ENCODE data around the gene STEAP1B. TPM values are rescaled to one million over a fixed set of nuclear protein-coding genes. Genes with fewer than 3 reads are reported as not detected.
"Not testable (repeated sequence)": the region's sequence is repeated elsewhere in the genome, so short reads cannot be mapped to it uniquely, and the experiment has no call there.

Gene STEAP1B
- total RNA-seq, 1 experiment from 2014 or later, result 5.1 TPM

DNA sequence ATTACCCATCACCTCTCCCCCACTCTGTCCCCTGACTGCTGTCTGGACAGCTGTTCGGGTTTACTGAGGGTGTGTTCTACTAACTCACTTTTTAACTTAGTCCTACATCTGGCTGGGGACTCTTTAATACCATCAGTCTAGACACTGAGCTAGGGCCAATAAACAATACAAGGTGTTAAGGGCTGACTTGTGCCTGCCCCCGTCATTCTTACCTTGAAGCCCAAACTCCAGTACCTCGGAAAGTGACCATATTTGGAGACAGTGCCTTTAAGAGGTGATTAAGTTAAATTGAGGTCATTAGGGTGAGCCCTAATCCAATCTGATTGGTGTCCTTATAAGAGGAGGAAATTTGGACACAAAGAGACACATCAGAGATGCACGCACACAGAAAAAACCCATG, 35.7 kb downstream of the STEAP1B start:
- no peak for DNase-seq (ENCODE audit: extremely low read depth, low read depth)

DNA sequence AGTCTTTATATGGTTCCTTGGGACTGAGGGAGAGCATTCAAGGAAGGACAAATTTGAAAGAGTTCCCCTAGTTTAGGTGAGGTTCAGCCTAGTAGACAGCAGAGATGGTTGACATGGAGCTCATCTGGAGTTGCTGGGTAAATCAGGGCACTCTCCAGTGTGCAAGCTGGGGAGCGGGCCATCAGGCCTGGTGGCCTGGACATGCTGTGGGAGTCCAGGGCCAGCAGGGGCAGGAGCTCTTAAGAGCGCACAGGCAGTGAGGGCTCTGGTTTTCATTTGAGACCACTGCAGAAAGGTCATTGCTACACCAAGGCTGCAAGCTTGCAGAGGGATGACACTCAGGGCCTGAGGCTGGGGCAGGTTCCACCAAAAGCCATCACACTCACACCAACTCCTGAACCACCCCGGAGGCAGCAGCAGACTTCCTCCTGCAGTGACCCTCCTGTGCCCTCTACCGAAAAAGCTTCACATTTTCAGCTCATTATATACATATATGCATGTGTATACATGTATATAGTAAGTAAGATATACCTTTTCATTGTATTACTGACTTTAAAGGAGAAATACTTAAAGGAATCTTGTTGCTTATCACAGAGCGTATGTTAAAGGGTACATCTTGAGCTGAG, 39.5 kb downstream of the STEAP1B start:
- no peak for DNase-seq (ENCODE audit: extremely low read depth, low read depth)

DNA sequence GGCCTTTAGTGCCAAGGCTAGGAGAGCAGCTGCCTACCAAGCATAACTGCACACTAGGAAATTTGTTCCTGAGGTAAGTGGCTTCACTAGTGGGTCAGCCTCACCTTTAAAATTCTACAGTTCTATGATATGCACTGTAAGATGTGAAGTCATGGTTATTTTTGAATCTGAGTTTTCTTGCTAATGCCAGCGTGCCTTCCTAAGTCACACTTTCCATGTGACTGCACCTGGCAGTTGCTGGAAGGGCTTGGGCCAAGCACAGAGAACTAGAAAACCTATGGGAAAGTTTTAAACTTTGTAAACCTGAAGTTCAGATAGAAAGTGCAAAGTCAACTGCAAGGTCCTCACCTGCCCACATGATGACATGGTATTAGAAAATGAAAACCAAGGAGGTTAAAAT, 42.5 kb downstream of the STEAP1B start:
- no peak for DNase-seq (ENCODE audit: extremely low read depth, low read depth)

DNA sequence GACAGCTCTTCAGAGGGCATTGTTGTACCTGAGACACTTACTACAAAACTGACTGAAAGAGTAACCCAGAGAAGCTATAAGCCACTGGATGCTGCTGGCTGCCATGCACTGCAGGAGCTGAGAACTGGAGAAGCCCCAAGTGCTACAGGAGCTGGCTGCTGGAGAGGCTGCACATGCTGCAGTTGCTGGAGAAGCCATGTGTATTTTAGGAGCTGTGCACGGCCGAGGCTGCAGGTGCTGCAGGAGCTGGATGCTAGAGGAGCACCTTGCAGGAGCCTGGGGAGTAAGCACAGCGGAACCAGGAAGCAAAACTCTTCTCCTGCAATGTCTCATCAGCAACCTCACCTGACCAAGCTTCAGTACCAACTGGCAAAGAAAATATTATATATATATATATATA, 45.5 kb downstream of the STEAP1B start:
- DNase-seq (ENCODE audit: extremely low read depth, low read depth), result no peak

DNA sequence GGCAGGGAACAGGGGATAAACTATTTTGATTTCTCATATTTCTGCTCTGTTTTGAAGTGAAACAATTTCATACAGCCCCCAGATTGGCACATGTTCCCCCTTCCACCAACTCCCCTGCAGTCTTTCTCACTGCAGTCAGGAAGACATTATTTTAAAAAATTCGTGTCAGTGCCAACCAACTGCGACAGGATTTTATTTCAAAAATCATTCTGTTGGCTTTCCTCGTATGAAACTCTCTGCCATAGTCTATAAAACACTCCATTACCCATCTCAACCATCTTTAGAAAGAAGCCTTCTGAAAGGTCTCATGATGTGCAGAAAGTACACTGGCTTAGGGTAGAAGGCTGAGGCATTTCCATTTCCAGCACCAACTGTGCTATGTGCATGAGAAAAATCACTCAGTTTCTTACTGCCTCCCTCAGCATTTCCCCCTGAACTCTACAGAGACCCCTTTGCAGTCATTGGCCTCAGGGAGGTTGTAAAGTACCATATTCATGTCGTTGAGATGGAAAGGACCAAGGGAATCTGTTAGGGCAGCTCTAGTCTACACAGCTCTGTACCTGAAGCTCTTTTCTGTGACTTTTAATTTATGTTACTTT, 46.9 kb downstream of the STEAP1B start:
- no peak for DNase-seq (ENCODE audit: extremely low read depth, low read depth)

DNA sequence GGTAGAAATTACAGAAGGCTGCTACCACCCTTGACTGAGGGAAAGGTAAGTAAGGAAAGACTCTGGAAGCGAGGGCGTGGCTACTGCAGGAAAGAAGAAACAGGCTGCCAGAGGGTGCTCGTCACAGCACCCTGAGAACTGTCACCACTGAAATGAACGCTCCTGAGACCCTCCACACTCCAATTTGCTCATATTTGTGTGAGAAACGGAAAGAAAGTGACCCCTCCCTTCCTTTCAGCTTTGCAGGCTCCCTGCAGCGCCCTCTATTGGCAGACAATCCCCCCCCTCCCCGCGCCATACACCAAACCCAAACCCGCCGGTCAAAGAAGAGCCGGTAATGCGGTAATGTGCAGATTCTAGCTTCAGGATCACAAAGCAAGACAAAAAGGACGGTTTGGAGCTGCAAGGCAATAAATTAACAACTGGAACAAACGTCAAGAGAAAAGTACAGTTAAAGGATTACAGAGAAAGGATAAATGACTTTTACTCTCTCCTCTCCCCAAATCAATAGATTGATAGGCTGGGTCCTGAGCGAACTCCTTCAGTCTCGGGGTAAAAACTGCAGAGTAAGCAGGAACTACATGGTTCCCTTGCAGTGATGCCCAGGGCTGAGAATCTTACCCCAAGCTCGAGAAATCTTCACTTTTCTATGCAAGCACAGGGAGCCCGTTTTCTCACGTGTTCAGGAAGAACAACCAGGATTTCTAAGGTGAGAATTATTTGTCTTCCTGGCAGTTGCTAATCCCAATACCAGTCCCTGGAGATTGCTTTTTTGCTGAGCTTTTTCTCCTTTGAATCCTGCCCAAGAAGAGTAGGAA, 47.6 kb downstream of the STEAP1B start:
- DNase-seq (ENCODE audit: extremely low read depth, low read depth), result peak; percentile 47

DNA sequence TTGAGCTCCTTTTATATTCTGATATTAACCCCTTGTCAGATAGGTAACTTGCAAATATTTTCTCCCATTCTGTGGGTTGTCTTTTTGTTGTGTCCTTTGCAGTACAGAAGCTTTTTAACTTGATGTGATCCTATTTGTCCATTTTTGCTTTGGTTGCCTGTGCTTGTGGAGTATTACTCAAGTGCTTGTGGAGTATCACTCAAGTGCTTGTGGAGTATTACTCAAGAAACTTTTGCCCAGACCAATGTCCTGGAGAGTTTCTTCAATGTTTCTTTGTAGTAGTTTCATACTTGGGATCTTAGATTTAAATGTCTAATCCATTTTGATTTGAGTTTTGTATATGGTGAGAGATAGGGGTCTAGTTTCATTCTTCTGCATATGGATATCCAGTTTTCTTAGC, 50.0 kb downstream of the STEAP1B start:
- not testable (repeated sequence) for DNase-seq (ENCODE audit: extremely low read depth, low read depth)

DNA sequence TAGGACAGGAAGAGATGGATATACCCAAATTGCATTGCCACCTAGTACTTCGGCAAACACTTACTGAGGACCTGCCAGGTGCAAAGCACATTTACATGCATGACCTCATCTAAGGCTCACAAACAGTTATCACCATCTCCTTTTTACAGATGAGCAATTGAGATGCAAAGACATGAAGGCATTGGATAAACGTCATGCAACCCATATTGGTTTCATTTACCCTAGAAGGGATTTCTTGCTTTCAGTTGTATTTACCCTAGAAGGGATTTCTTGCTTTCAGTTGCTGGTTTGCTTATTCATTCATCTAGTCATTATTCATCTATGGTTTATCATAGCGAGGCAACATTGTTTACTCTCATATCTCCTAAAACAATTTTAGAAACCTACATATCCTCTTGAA, 52.2 kb downstream of the STEAP1B start:
- DNase-seq (ENCODE audit: extremely low read depth, low read depth), result no peak

DNA sequence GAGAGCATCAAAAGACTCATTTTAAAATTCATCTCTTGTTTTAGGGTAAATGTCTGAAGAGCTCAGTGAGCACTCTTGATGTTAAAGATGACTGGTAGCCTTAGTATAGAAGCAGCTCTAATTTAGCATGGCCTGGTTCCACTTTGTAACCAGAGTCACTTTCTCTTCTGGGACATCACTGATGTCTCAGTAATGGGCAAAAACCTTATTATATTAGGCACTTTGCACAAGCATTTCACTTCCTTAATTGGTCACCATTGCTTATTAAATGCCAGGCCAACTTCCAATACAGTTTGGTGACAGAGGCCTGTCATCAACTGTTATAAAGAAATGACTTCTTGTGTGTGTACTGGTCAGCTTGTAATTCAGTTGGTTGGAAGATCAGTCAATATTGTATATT, 53.0 kb downstream of the STEAP1B start:
- no peak for DNase-seq (ENCODE audit: extremely low read depth, low read depth)

DNA sequence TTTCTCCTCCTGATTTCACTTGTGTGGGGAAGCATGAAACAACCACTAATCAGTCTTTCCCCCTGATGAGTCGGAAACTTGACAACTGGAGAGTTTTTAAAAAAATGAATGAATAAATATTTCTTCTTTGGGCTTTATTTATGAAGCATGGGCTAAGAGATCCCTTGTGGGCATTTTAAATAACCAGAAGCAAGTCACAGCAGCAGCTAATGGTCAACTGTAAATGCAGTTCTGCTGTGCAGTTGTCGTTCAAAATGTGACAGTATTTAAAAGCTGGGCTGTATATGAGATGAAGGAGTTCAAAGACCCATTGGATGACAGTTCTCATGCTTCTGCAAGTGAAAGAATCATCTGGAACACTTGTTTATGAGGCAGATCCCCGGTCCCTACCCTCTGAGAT, 54.1 kb downstream of the STEAP1B start:
- DNase-seq (ENCODE audit: extremely low read depth, low read depth), result no peak

DNA sequence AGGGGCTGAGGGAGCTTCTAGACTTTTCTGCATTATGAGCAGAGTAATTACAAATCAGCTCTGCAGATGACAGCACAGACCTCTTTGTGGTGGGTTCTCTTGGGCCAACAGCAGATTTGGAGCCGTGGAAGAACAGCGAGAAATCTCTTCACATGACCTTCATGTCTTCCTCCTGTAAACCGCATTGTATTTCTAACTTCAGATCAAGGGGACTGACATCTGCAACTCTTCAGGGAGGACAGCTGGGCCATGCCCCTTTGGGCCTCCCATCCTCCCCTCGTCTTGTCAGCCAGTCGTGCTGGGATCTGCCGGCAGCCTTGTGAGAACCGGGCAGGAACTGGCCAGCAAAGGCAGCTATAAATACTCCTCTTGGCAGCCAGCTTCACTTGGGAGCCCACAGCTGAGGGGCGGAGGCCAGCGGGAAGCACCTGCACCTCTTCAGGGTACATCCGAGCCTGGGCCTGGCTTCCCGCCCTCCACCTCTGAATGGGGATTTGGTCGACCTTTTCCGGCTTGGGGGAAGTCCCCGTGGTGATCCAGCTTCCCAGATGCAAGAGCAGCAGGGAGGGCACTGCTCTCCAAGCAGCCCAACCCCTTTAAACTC, 54.7 kb downstream of the STEAP1B start:
- DNase-seq (ENCODE audit: extremely low read depth, low read depth), result no peak

DNA sequence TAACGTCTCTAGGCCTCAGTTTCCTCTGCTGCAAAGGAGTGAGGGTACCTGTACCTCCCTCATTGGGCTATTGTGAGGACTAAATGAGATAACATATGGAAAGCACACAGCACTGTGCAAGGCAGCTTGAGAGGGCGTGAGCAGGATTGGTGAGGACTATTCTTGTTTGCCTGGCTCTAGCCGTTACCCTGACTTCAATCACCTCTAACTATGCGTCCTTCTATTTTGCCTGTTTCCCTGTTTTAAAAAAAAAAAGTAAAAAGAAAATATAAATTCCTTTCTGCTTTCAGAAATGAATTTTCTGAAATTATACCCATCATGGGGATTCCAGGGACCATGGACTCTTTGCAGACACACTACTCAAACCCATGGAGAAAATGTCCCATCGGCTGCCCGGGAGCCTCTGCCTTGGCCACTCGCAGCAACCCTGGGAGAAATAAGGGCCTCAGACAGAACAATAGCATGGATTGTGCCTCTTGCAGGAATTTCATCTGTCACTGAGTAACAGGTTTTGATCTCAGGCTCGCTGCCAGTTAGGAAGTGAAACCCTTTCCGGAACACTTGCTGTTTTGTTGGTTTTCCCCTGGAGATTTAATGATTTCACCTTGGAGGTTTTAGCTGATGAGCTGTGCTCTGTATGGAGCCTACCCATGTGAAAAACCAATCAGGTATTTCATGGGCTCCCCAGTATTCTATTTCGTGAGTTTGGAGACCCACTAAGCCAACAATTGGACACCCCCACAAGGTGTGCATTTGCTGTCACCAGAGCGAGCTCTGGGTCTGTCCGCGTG, 55.6 kb downstream of the STEAP1B start:
- no peak for DNase-seq (ENCODE audit: extremely low read depth, low read depth)

DNA sequence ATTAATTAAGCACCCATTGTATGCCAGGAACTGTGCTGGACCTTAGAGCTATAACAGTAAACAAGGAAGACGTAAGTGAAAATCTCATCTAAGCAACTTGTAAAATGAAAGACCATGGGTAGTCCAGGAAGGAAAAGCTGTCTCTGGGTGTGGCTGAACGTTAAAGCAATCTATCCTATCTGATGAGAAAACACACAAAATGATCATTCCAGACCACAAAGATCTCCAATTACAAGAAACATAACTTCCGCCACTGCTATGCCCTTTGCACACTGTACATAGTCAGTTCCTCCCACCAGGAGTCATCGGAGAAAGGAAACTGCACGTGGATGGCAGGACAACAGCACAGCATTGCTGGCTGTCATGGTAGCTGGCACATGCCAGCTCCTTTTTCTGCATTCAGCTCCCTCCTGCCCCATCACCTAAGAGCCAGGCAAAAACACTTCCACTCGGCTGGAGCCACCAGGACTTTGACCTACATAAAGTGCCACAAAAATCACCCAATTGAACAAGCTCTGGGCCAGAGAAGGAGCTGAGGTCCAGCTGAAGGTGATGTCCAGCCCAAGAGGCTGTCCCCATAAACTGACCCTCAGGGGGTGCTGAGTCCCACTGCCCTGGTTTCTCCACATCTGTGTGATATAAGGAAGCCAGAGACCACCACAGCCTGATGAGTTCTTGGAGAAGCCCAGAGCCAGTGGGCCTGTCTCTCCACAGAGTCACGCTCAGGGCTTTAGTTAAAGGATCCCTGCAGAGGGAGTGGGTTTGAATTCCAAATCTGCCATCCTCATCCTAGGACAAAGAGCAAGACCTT, 56.4 kb downstream of the STEAP1B start:
- DNase-seq (ENCODE audit: extremely low read depth, low read depth), result no peak

DNA sequence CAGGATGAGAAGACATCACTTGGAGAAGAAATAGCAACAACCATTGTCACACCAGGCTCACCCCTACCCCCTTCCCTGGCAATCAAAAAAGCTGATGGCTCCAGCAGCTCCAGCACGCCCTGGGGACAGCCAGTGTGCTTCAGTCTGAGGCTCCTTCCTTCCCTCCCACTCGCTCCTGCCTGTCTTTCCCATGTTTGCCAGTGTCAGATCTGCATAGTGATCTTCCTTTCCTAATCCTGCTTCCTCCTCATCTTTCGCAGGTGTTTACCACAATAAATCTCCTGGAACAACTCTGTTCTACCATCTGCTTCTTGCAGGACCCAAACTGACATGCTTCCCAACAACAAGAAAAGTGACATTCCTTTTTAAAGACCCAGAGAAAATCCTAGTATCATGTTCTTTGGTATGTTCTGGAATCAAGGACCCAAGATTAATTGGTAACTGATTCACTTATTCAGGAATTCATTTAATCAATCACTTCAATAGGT, 57.1 kb downstream of the STEAP1B start:
- DNase-seq (ENCODE audit: extremely low read depth, low read depth), result no peak

DNA sequence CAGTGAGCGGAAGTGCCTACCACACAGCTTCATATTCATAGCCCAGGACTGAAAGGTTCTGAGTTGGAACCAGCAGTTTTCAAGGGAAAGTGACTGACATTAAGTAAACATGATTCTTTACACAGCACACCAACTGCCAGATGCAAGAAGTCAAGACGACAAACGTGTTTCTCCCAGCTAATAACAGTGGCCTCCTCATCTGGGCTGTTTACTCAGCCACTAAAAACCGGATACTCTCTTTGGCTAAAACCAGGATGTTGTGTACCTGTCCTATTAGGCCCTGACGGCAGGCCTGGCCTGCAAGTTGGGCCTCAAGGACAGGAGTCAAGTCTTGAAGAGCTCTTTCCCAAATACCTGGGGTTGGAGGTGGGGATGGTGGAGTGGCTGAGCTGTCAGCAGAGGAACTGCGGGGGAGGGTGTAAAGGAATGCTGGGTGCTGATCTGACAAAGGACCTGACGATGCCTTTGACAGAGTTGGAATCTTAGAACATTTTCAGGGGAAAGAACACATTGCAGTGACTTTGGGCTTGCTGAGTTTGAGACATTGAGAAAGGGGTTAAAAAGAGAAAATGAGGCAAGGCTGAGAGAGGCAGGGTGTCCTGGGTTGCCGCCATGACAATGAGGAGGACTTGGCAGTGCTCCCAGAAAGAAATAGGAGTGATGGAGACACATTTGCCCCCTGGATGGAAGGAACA, 57.7 kb downstream of the STEAP1B start:
- DNase-seq (ENCODE audit: extremely low read depth, low read depth), result no peak

DNA sequence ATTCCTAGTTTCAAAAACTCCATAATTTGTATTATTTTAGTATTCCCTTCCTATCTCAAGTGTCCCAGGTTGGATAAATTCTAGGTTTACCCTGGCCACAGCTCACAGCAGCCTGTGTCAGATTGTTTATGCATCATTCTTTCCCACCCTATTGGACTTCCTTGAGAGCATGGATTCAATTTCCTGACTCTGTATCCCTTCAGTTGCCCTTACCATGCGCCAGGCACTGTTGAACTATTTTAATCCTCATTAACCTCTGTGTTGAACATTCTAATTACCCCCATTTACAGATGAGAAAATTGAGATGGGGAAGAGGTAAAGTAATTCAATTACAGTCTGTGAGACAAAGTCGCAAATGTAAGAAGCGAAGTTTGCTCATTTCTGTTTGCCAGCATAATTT, 58.8 kb downstream of the STEAP1B start:
- DNase-seq (ENCODE audit: extremely low read depth, low read depth), result no peak

DNA sequence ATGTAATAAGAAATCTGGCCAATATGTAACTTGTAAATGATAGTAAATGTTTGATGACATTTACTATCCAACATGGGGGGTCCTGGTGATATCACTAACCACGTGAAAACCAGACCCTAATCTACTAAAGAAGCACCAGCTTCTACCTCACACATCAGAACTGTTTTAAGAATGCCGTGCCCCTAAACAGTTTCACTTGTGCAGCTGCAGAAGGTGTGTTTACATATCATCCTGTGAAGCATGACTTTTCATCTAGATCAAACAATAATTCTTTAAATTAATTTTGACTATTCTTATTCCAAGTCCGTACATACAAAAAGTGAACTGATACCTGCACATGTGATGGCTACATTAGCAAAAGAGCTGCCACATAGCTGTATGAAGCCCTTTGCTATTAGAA, 61.0 kb downstream of the STEAP1B start:
- DNase-seq (ENCODE audit: extremely low read depth, low read depth), result no peak

DNA sequence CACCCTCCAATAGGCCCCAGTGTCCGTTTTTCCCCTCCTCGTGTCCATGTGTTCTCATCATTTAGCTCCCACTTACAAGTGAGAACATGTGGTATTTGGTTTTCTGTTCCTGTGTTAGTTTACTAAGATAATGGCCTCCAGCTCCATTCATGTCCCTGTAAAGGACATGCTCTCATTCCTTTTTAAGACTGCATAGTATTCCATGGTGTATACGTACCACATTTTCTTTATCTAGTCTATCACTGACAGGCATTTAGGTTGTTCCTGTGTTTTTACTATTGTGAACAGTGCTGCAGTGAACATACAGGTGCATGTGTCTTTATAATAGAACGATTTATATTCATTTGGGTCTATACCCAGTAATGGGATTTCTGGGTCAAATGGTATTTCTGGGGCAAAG, 63.4 kb downstream of the STEAP1B start:
- not testable (repeated sequence) for DNase-seq (ENCODE audit: extremely low read depth, low read depth)

DNA sequence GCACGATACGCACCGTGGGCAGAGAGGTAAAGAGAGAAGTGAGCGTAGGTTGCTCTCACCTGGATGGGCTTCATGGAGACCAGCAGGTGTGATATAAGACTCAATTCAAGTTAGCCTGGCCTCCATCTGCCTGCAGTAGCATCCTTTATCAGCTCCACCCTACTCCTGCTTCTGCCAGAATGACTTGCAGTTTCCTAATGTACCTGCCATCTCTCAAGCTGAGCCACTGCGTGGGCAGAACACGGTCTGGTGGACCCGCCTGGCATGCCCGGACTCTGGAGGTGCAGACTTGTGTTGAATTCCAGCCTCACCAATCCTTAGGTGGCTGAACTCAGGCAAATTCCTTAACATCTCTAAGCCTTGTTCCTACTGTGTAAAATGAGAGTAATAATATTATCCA, 64.3 kb downstream of the STEAP1B start:
- no peak for DNase-seq (ENCODE audit: extremely low read depth, low read depth)

Data from NCI-H460 (cell line).